UCSD-AML1 (cell line): ENCODE measurements around the gene KPNA3.
"Not testable (repeated sequence)": the region's sequence is repeated elsewhere in the genome, so short reads cannot be mapped to it uniquely, and the experiment has no call there.

Experiments used
- DNase-seq: peaks from one replicate; lab custom pipeline; 2025; ENCODE audit not compliant: unreplicated experiment; lab: John Stamatoyannopoulos, UW

KPNA3 gene

GRCh38 chr13:49754146-49754545 lies 38.3 kb downstream of the KPNA3 start:
- DNase-seq, result no peak

GRCh38 chr13:49749848-49750247 lies 42.6 kb downstream of the KPNA3 start:
- no peak for DNase-seq

- no peak for DNase-seq
These were observed 46.4 kb downstream of the KPNA3 start for GRCh38 chr13:49746111-49746510.

- no peak for DNase-seq
These were observed 51.6 kb downstream of the KPNA3 start for GRCh38 chr13:49740870-49741269.

GRCh38 chr13:49739498-49740187 lies 52.8 kb downstream of the KPNA3 start:
- DNase-seq, result no peak

- DNase-seq, result no peak
These were observed 59.1 kb downstream of the KPNA3 start for GRCh38 chr13:49733181-49733951.

- DNase-seq, result no peak
These were observed 60.7 kb downstream of the KPNA3 start for GRCh38 chr13:49731766-49732165.

GRCh38 chr13:49716615-49717014 lies 75.9 kb downstream of the KPNA3 start:
- no peak for DNase-seq

GRCh38 chr13:49714757-49715156 lies 77.7 kb downstream of the KPNA3 start:
- DNase-seq, result no peak

- no peak for DNase-seq
These were observed 81.1 kb downstream of the KPNA3 start for GRCh38 chr13:49711218-49711863.

GRCh38 chr13:49704264-49704663 lies 88.2 kb downstream of the KPNA3 start:
- DNase-seq, result not testable (repeated sequence)

GRCh38 chr13:49701491-49701890 lies 91.0 kb downstream of the KPNA3 start:
- DNase-seq, result no peak

- no peak for DNase-seq
These were observed 95.0 kb downstream of the KPNA3 start for GRCh38 chr13:49697468-49697867.

GRCh38 chr13:49694446-49694845 lies 98.0 kb downstream of the KPNA3 start:
- DNase-seq, result no peak

- no peak for DNase-seq
These were observed 98.6 kb downstream of the KPNA3 start for GRCh38 chr13:49693877-49694276.

GRCh38 chr13:49693191-49693733 lies 99.2 kb downstream of the KPNA3 start:
- DNase-seq, result no peak

GRCh38 chr13:49690995-49691784 lies 101.3 kb downstream of the KPNA3 start, which contains the start of gene EBPL:
Gene EBPL, minus strand, starts transcription at chr13:49691486. Its CDS starts 62 bp downstream, at chr13:49691424.
- peak; percentile 89 for DNase-seq

- no peak for DNase-seq
These were observed 102.1 kb downstream of the KPNA3 start for GRCh38 chr13:49690133-49690994.

GRCh38 chr13:49683489-49683888 lies 109.0 kb downstream of the KPNA3 start:
- no peak for DNase-seq
